ENCODE measurements around the gene JAG1. TPM values are rescaled to one million over a fixed set of nuclear protein-coding genes. Genes with fewer than 3 reads are reported as not detected.
"Not testable (repeated sequence)": the region's sequence is repeated elsewhere in the genome, so short reads cannot be mapped to it uniquely, and the experiment has no call there.

The JAG1 gene
- polyA plus RNA-seq, 1 donor from 2014 or later = 9.0 TPM

DNA sequence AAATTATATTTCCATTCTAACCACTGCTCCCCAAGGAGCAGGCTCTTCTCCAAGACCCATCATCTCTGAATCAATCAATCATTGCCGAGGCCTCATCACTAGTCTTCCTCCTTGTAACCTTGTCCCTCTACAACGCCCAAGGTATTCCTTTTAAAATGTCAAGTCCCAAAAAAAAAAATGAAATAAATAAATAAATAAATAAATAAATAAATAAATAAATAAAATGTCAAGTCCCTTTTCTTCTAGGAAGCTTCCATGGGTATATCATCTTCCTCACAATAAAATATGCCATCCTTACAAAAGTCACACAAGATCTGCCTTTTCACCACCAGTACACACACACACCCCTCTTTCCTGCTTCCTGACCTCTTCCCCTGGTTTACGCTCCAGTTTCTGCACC is 57.6 kb downstream of the JAG1 start (continued):
- no peak for TF ChIP-seq SMC3 (conservative IDR thresholded peaks at IDR 0.05; ENCODE audit: poor library complexity)

DNA sequence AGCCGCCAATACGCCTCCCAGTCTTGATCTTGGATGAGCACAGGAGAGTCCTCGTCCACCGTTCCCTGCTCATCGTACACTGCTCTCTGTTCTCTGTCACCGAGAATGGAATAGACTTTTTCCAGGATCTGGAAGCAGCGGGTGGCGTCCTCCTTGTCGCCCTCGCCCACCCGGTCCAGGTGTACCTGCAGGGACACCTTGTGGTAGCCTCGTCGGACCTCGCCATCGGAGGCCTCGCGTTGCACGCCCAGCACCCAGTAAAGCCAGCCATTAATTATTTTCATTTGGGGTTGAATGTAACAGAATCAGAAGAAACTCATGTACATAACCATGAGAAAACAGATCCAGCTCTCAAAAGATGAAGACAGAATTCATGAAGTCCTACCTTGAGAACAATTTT is 59.9 kb downstream of the JAG1 start:
- Histone ChIP-seq H4K20me1 (ENCODE audit: insufficient read depth) (no peaks in the 10 kb centered on the region), H2AFZ (ENCODE audit: low read depth, low read length) (no peak overlapping the region), H3K27me3 (ENCODE audit: insufficient read depth, low read depth, low read length) (no peaks in the 10 kb centered on the region), H3F3A (ENCODE audit: insufficient read depth, low read length, poor library complexity, severe bottlenecking) (no peaks in the 10 kb centered on the region), H3K36me3 (ENCODE audit: insufficient read depth, low read length) (no peaks in the 10 kb centered on the region), H3K9ac (ENCODE audit: low read length) (no peak overlapping the region), H3K9me2 (ENCODE audit: insufficient read depth, low read length) (no peaks in the 10 kb centered on the region), H3K9me3 (ENCODE audit: low read length) (no peaks in the 10 kb centered on the region), H3K27ac (ENCODE audit: low read length) (no peak overlapping the region), H3K79me2 (replicated peaks; ENCODE audit: insufficient read depth, low read length) (no peaks in the 10 kb centered on the region), H3K4me3 (ENCODE audit: low read length) (no peak overlapping the region), H3K4me2 (ENCODE audit: low read length) (no peak overlapping the region)
- TF ChIP-seq, protein P1, sequence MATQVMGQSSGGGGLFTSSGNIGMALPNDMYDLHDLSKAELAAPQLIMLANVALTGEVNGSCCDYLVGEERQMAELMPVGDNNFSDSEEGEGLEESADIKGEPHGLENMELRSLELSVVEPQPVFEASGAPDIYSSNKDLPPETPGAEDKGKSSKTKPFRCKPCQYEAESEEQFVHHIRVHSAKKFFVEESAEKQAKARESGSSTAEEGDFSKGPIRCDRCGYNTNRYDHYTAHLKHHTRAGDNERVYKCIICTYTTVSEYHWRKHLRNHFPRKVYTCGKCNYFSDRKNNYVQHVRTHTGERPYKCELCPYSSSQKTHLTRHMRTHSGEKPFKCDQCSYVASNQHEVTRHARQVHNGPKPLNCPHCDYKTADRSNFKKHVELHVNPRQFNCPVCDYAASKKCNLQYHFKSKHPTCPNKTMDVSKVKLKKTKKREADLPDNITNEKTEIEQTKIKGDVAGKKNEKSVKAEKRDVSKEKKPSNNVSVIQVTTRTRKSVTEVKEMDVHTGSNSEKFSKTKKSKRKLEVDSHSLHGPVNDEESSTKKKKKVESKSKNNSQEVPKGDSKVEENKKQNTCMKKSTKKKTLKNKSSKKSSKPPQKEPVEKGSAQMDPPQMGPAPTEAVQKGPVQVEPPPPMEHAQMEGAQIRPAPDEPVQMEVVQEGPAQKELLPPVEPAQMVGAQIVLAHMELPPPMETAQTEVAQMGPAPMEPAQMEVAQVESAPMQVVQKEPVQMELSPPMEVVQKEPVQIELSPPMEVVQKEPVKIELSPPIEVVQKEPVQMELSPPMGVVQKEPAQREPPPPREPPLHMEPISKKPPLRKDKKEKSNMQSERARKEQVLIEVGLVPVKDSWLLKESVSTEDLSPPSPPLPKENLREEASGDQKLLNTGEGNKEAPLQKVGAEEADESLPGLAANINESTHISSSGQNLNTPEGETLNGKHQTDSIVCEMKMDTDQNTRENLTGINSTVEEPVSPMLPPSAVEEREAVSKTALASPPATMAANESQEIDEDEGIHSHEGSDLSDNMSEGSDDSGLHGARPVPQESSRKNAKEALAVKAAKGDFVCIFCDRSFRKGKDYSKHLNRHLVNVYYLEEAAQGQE (IDR thresholded peaks at IDR 0.05; ENCODE audit: borderline replicate concordance) = no peak
- TF ChIP-seq RAD21 (conservative IDR thresholded peaks at IDR 0.05) (no peak), TAF1 (IDR thresholded peaks at IDR 0.05; ENCODE audit: low read depth) (no peak), EZH2 (IDR thresholded peaks at IDR 0.05; ENCODE audit: borderline replicate concordance, insufficient read depth, low read length, poor library complexity, severe bottlenecking) (no peak), POLR2AphosphoS5 (IDR thresholded peaks at IDR 0.05) (no peak), MXI1 (conservative IDR thresholded peaks at IDR 0.05; ENCODE audit: poor library complexity, severe bottlenecking) (no peak), EP300 (conservative IDR thresholded peaks at IDR 0.05; ENCODE audit: poor library complexity, severe bottlenecking) (no peak), SMC3 (conservative IDR thresholded peaks at IDR 0.05; ENCODE audit: poor library complexity) (no peak)
- TF ChIP-seq, protein P2, sequence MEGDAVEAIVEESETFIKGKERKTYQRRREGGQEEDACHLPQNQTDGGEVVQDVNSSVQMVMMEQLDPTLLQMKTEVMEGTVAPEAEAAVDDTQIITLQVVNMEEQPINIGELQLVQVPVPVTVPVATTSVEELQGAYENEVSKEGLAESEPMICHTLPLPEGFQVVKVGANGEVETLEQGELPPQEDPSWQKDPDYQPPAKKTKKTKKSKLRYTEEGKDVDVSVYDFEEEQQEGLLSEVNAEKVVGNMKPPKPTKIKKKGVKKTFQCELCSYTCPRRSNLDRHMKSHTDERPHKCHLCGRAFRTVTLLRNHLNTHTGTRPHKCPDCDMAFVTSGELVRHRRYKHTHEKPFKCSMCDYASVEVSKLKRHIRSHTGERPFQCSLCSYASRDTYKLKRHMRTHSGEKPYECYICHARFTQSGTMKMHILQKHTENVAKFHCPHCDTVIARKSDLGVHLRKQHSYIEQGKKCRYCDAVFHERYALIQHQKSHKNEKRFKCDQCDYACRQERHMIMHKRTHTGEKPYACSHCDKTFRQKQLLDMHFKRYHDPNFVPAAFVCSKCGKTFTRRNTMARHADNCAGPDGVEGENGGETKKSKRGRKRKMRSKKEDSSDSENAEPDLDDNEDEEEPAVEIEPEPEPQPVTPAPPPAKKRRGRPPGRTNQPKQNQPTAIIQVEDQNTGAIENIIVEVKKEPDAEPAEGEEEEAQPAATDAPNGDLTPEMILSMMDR (IDR thresholded peaks at IDR 0.05; ENCODE audit: poor library complexity, severe bottlenecking) = no peak

DNA sequence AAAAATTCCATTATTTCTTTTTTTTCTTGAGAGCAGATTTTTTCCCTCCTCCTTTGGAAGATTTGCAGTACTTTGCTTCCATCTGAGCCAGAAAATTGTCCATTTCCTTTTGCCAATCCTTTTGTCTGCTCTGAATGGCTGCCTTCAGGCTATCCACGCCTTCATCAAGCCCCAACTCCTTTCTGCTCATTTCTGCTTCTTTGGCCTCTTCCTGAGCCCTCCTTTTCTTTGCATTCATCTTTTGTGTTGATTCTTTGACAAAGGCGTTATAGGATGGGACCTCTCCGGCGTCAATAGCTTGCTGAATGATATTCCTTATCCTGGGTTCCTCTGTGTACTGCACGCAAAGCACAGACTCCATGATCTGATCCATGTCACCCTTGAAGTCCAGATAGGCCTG is 60.4 kb downstream of the JAG1 start:
- not testable (repeated sequence) for H3K27me3 ChIP-seq (ENCODE audit: insufficient read depth, low read depth, low read length); H3K9me3 ChIP-seq (ENCODE audit: low read length); H3K4me3 ChIP-seq (ENCODE audit: low read length); H3K79me2 ChIP-seq (replicated peaks; ENCODE audit: insufficient read depth, low read length); H3K9me2 ChIP-seq (ENCODE audit: insufficient read depth, low read length); H3K9ac ChIP-seq (ENCODE audit: low read length); H3K36me3 ChIP-seq (ENCODE audit: insufficient read depth, low read length); H2AFZ ChIP-seq (ENCODE audit: low read depth, low read length); H3K4me2 ChIP-seq (ENCODE audit: low read length); H3K27ac ChIP-seq (ENCODE audit: low read length); H3F3A ChIP-seq (ENCODE audit: insufficient read depth, low read length, poor library complexity, severe bottlenecking); H4K20me1 ChIP-seq (ENCODE audit: insufficient read depth)

Data from neural cell (in vitro differentiated cells).